Measurements from ENCODE around the gene FGL2. TPM values are rescaled to one million over a fixed set of nuclear protein-coding genes. Genes with fewer than 3 reads are reported as not detected.
"Not testable (repeated sequence)": the region's sequence is repeated elsewhere in the genome, so short reads cannot be mapped to it uniquely, and the experiment has no call there.

FGL2 gene
- total and polyA plus RNA-seq, 5 experiments from 2014 or later: 0.48 to 7.0 (median 3.1) TPM

GRCh38 chr7:77175274-77175800 is 24.3 kb downstream of the FGL2 start:
- POLR2A ChIA-PET, H3K9me3 Mint-ChIP-seq, ATAC-seq, DNase-seq, H3K4me1 Mint-ChIP-seq, H3K4me3 Mint-ChIP-seq, H3K27ac Mint-ChIP-seq, H3K27me3 Mint-ChIP-seq: not testable (repeated sequence)
- H3K36me3 Mint-ChIP-seq: peaks cover 7 to 16% (median 9%) of the 10 kb centered on the region in 3 donors

- H3K27ac Mint-ChIP-seq, H3K4me3 Mint-ChIP-seq, H3K27me3 Mint-ChIP-seq, H3K4me1 Mint-ChIP-seq, POLR2A ChIA-PET, DNase-seq, H3K9me3 Mint-ChIP-seq, ATAC-seq: not testable (repeated sequence)
- peaks cover 7 to 15% (median 9%) of the 10 kb centered on the region in 3 donors for H3K36me3 Mint-ChIP-seq
Observed at GRCh38 chr7:77174418-77174817, 25.2 kb downstream of the FGL2 start.

- POLR2A ChIA-PET, H3K4me1 Mint-ChIP-seq, H3K27me3 Mint-ChIP-seq, H3K27ac Mint-ChIP-seq, H3K4me3 Mint-ChIP-seq, H3K9me3 Mint-ChIP-seq, DNase-seq, ATAC-seq: not testable (repeated sequence)
- peaks cover 7 to 12% (median 9%) of the 10 kb centered on the region in 3 donors for H3K36me3 Mint-ChIP-seq
Observed at GRCh38 chr7:77172437-77173172, 27.0 kb downstream of the FGL2 start.

GRCh38 chr7:77171073-77171472 is 28.5 kb downstream of the FGL2 start:
- H3K9me3 Mint-ChIP-seq, POLR2A ChIA-PET, H3K4me3 Mint-ChIP-seq, DNase-seq, H3K27ac Mint-ChIP-seq, ATAC-seq, H3K27me3 Mint-ChIP-seq, H3K4me1 Mint-ChIP-seq: not testable (repeated sequence)
- peaks cover 7 to 12% (median 9%) of the 10 kb centered on the region in 3 donors for H3K36me3 Mint-ChIP-seq

GRCh38 chr7:77157446-77157845 is 42.2 kb downstream of the FGL2 start:
- H3K4me1 Mint-ChIP-seq: peaks cover 0 to 8% (median 3%) of the 10 kb centered on the region in 4 donors
- H3K36me3 Mint-ChIP-seq: no peaks in the 10 kb centered on the region
- H3K27ac Mint-ChIP-seq: no peak overlapping the region
- peaks cover 0 to 3% (median 0%) of the 10 kb centered on the region in 9 donors for H3K9me3 Mint-ChIP-seq
- no peak for ATAC-seq
- no peaks in the 10 kb centered on the region for H3K27me3 Mint-ChIP-seq
- DNase-seq: no peak
- no peak overlapping the region for H3K4me3 Mint-ChIP-seq
- POLR2A ChIA-PET: no interaction called here

- POLR2A ChIA-PET, H3K27me3 Mint-ChIP-seq, DNase-seq, H3K27ac Mint-ChIP-seq, H3K36me3 Mint-ChIP-seq, ATAC-seq, H3K4me3 Mint-ChIP-seq, H3K9me3 Mint-ChIP-seq, H3K4me1 Mint-ChIP-seq: not testable (repeated sequence)
Observed at GRCh38 chr7:77157034-77157433, 42.6 kb downstream of the FGL2 start.

GRCh38 chr7:77155601-77156377 is 43.8 kb downstream of the FGL2 start:
- H3K4me3 Mint-ChIP-seq, H3K36me3 Mint-ChIP-seq, DNase-seq, H3K27me3 Mint-ChIP-seq, H3K9me3 Mint-ChIP-seq, ATAC-seq, H3K27ac Mint-ChIP-seq, H3K4me1 Mint-ChIP-seq, POLR2A ChIA-PET: not testable (repeated sequence)

GRCh38 chr7:77154917-77155464 is 44.6 kb downstream of the FGL2 start:
- H3K4me3 Mint-ChIP-seq, H3K4me1 Mint-ChIP-seq, H3K27ac Mint-ChIP-seq, H3K9me3 Mint-ChIP-seq, H3K36me3 Mint-ChIP-seq, DNase-seq, H3K27me3 Mint-ChIP-seq, POLR2A ChIA-PET: not testable (repeated sequence)
- peak in 1 of 2 donors; percentile 18 for ATAC-seq

- H3K9me3 Mint-ChIP-seq, H3K36me3 Mint-ChIP-seq, ATAC-seq, H3K4me3 Mint-ChIP-seq, POLR2A ChIA-PET, H3K27ac Mint-ChIP-seq, DNase-seq, H3K27me3 Mint-ChIP-seq, H3K4me1 Mint-ChIP-seq: not testable (repeated sequence)
Observed at GRCh38 chr7:77152232-77152631, 47.4 kb downstream of the FGL2 start.

Other genes with a start within 250 kb of the FGL2 start
- not detected for gene SPDYE17, start 167.5 kb downstream of the FGL2 start, total RNA-seq
- not detected for gene SPDYE17, start 167.5 kb downstream of the FGL2 start, polyA plus RNA-seq
- gene SPDYE18, start 137.3 kb downstream of the FGL2 start, total RNA-seq: 1 to 10 TPM; 2.3 to 3.0 TPM
- gene SPDYE18, start 137.3 kb downstream of the FGL2 start, polyA plus RNA-seq: under 1 TPM in 1 of 3 donors, not detected in 2; 0.20 TPM
- 10 to 100 TPM; 11.2 to 11.5 TPM for gene CCDC146, start 77.2 kb downstream of the FGL2 start, total RNA-seq
- gene CCDC146, start 77.2 kb downstream of the FGL2 start, polyA plus RNA-seq: 1 to 10 TPM; 2.3 to 3.4 (median 2.6) TPM
- 10 to 100 TPM; 23.7 to 25.8 TPM for gene GSAP, start 216.5 kb upstream of the FGL2 start, total RNA-seq
- gene GSAP, start 216.5 kb upstream of the FGL2 start, polyA plus RNA-seq: 1 to 10 TPM; 5.9 to 7.8 (median 6.5) TPM

All from naive thymus-derived CD8-positive, alpha-beta T cell (primary cell).